ENCODE data around the gene NACA2. TPM values are rescaled to one million over a fixed set of nuclear protein-coding genes. Genes with fewer than 3 reads are reported as not detected.

The NACA2 gene
- total and polyA plus RNA-seq, 2 of the 8 experiments (the other 6 are each of a cell fraction or from before 2014, with no cell fraction given) = not detected

DNA sequence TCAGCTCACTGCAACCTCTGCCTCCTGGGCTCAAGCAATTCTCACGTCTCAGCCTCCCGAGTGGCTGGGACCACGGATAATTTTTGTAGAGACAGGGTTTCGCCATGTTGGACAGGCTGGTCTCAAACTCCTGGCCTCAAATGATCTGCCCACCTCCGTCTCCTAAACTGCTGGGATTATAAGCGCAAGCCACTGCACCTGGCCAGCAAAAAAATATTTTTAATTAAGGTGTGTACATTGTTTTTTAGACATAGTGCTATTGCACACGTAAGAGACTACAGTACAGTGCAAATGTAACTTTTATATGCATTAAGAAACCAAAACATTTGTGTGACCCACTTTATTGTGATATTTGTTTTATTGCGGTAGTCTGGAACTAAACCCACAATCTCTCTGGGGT lies 49.0 kb downstream of the NACA2 start:
- H2BK120ac ChIP-seq (replicated peaks; ENCODE audit: low read depth, low read length) = no peak overlapping the region
- no peaks in the 10 kb centered on the region for H3K79me2 ChIP-seq (ENCODE audit: control insufficient read depth in 1 of 2, insufficient read depth in 2 of 2, low read length in 2 of 2)
- no peak for FAIRE-seq
- 86% methylated on average over 8 of the region's 8 CpGs; no CpG with 5 or more reads in 1 of the 2 experiments for WGBS, 2 experiments (ENCODE audit: extremely low coverage in 1 of 2, insufficient coverage in 1 of 2, insufficient read length in 1 of 2, insufficient replicate concordance in 2 of 2, low coverage in 1 of 2, low lambda C conversion rate in 2 of 2, missing lambda C conversion rate in 1 of 2)
- H3K18ac ChIP-seq (ENCODE audit: extremely low read depth, low read length) = no peak overlapping the region
- H3K4me1 ChIP-seq (replicated peaks in 1 of 4; ENCODE audit: control insufficient read depth in 3 of 4, insufficient read depth in 4 of 4, low read length in 3 of 4) = no peaks in the 10 kb centered on the region
- H3K14ac ChIP-seq (ENCODE audit: insufficient read length) = no peak overlapping the region
- H2BK5ac ChIP-seq (ENCODE audit: low read depth, low read length) = no peak overlapping the region
- no peak overlapping the region for H3K4me2 ChIP-seq (ENCODE audit: insufficient read depth in 1 of 2, low read depth in 2 of 2, low read length in 2 of 2)
- H3K23me2 ChIP-seq (ENCODE audit: low read depth, low read length) = no peaks in the 10 kb centered on the region
- no peak overlapping the region for H4K5ac ChIP-seq (ENCODE audit: insufficient read length, low read depth, low read length)
- H2BK15ac ChIP-seq (ENCODE audit: low read length) = no peak overlapping the region
- DNase-seq (ENCODE audit: low read depth in 1 of 2, low spot score in 2 of 2) = no peak
- H3K36me3 ChIP-seq (ENCODE audit: control insufficient read depth in 2 of 4, insufficient read depth in 4 of 4, low read length in 3 of 4) = no peaks in the 10 kb centered on the region
- H3K56ac ChIP-seq (replicated peaks; ENCODE audit: insufficient read length, low read depth, low read length) = no peak overlapping the region
- no peaks in the 10 kb centered on the region for H4K20me1 ChIP-seq (replicated peaks in 1 of 2; ENCODE audit: control insufficient read depth in 1 of 2, insufficient read depth in 2 of 2, low read length in 2 of 2)
- H3K9ac ChIP-seq (replicated peaks in 1 of 4; ENCODE audit: extremely low read depth in 1 of 4, low read depth in 3 of 4, low read length in 3 of 4) = no peak overlapping the region
- H2BK20ac ChIP-seq (ENCODE audit: low read length) = no peak overlapping the region
- H3K4me3 ChIP-seq (ENCODE audit: extremely low read depth in 1 of 4, insufficient read depth in 2 of 4, low read depth in 3 of 4, low read length in 4 of 4) = no peak overlapping the region
- TF ChIP-seq, protein P1, sequence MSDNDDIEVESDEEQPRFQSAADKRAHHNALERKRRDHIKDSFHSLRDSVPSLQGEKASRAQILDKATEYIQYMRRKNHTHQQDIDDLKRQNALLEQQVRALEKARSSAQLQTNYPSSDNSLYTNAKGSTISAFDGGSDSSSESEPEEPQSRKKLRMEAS (IDR thresholded peaks at IDR 0.05) = no peak
- TF ChIP-seq YY1 (IDR thresholded peaks at IDR 0.05; ENCODE audit: low read depth, low read length) (no peak), FOSL1 (IDR thresholded peaks at IDR 0.05; ENCODE audit: insufficient read depth, low read depth, low read length) (no peak), RBBP5 (IDR thresholded peaks at IDR 0.05; ENCODE audit: borderline replicate concordance, low read depth, low read length) (no peak), JUND (IDR thresholded peaks at IDR 0.05; ENCODE audit: low read length) (no peak), ZNF274 (IDR thresholded peaks at IDR 0.05; ENCODE audit: borderline replicate concordance, extremely low read depth, low read length) (no peak), CREB1 (IDR thresholded peaks at IDR 0.05) (no peak), TAF1 (IDR thresholded peaks at IDR 0.05; ENCODE audit: low read depth, low read length) (no peak), BCL11A (IDR thresholded peaks at IDR 0.05; ENCODE audit: low read depth in 2 of 2, low read length in 2 of 2) (no peak)
- H2AK5ac ChIP-seq (ENCODE audit: low read depth, low read length) = no peak overlapping the region
- H3K4ac ChIP-seq (replicated peaks; ENCODE audit: insufficient read length, low read depth, low read length) = no peak overlapping the region
- H3K23ac ChIP-seq (ENCODE audit: insufficient read length) = no peak overlapping the region
- no peak overlapping the region for H2AFZ ChIP-seq (ENCODE audit: low read length)
- ChIA-PET CTCF (ENCODE audit: partially characterized antibody) (interaction anchor here (0.6 to 1.1 kb wide), 2 partner anchors 82 to 118 kb away, joined by 3 read pairs; no protein-coding TSS in a partner anchor), POLR2A (ENCODE audit: partially characterized antibody) (no interaction called here)
- no peaks in the 10 kb centered on the region for H3K9me3 ChIP-seq (ENCODE audit: insufficient read depth in 2 of 2, low read depth in 1 of 2, low read length in 1 of 2)
- H4K91ac ChIP-seq (replicated peaks; ENCODE audit: insufficient read length, low read length) = no peak overlapping the region
- no peak overlapping the region for H2BK12ac ChIP-seq (ENCODE audit: low read depth, low read length)
- no peaks in the 10 kb centered on the region for H3K79me1 ChIP-seq (ENCODE audit: low read depth, low read length)
- H3K27me3 ChIP-seq (replicated peaks in 1 of 4; ENCODE audit: control insufficient read depth in 3 of 4, extremely low read depth in 1 of 4, insufficient read depth in 3 of 4, low read length in 3 of 4) = no peaks in the 10 kb centered on the region
- no peak overlapping the region for H3K27ac ChIP-seq (ENCODE audit: low read depth, low read length)
- no peak overlapping the region for H4K8ac ChIP-seq (ENCODE audit: extremely low read depth, insufficient read depth, low read length)
